HEK293 (cell line): ENCODE results near the gene ADGRB3.

Experiments
- CTCF ChIA-PET: fragments of 350-600 bp; formaldehyde crosslinking; extraction: SDS; loops from one replicate; lab custom pipeline; 2021; ENCODE audit warnings: antibody characterized with exemption; lab: Yijun Ruan, JAX
- POLR2A ChIA-PET: fragments of 300-600 bp; formaldehyde crosslinking; extraction: SDS; loops from one replicate; lab custom pipeline; 2020; ENCODE audit warnings: antibody characterized with exemption, inconsistent platforms; lab: Yijun Ruan, JAX
- H3K27ac ChIP-seq: fragments of 200-500 bp; sonication (Bioruptor generic); 2 replicates; pipeline ENCODE4 v1.5.1; 2014; ENCODE audit warnings: low read depth, low read length, control low read depth, inconsistent platforms; ENCODE audit errors: extremely low read depth
- H3K36me3 ChIP-seq, 2 experiments: fragments of 200-500 bp in 1 of 2; sonication (Bioruptor generic) in 1 of 2; 1 replicate in 1 of 2; 2 replicates in 1 of 2; pipeline ENCODE4 v1.5.1; 2014 to 2017; ENCODE audit warnings: inconsistent platforms in 2 of 2, low read length in 2 of 2; ENCODE audit not compliant: control insufficient read depth in 2 of 2, insufficient read depth in 1 of 2
- H3K4me1 ChIP-seq: fragments of 200-500 bp; sonication (Bioruptor generic); 2 replicates; pipeline ENCODE4 v1.5.1; 2014; ENCODE audit warnings: mild to moderate bottlenecking, low read length, inconsistent platforms; ENCODE audit not compliant: control insufficient read depth, insufficient read depth
- H3K4me3 ChIP-seq: 2 replicates; pipeline ENCODE4 v1.5.1; 2011; ENCODE audit warnings: low read depth, mild to moderate bottlenecking, control low read depth, low read length, moderate library complexity
- H3K9me3 ChIP-seq: fragments of 200-500 bp; sonication (Bioruptor generic); 2 replicates; pipeline ENCODE4 v1.5.1; 2014; ENCODE audit warnings: low read depth, low read length, inconsistent platforms; ENCODE audit not compliant: control insufficient read depth, insufficient read depth
- KLF7 ChIP-seq: fragments of 450-650 bp; formaldehyde crosslinking; IDR thresholded peaks from 2 replicates; pipeline ENCODE4 v1.5.1; 2016; ENCODE audit warnings: missing biosample characterization, missing genetic modification characterization, borderline replicate concordance
- MEIS1 ChIP-seq: sonication (generic); formaldehyde crosslinking; IDR thresholded peaks from 2 replicates; pipeline ENCODE4 v1.8.1; 2022; ENCODE audit warnings: missing genetic modification reagents, mild to moderate bottlenecking, borderline replicate concordance
- PATZ1 ChIP-seq: fragments of 450-650 bp; formaldehyde crosslinking; IDR thresholded peaks from 2 replicates; pipeline ENCODE4 v1.5.1; 2016; ENCODE audit warnings: missing biosample characterization, missing genetic modification characterization
- YY2 ChIP-seq: fragments of 450-650 bp; formaldehyde crosslinking; IDR thresholded peaks from 2 replicates; pipeline ENCODE4 v1.5.1; 2016; ENCODE audit warnings: missing biosample characterization, missing genetic modification characterization
- ZBTB20 ChIP-seq: fragments of 450-650 bp; formaldehyde crosslinking; IDR thresholded peaks from 2 replicates; pipeline ENCODE4 v1.5.1; 2016; ENCODE audit warnings: missing biosample characterization, missing genetic modification characterization
- ZFP41 ChIP-seq: fragments of 450-650 bp; formaldehyde crosslinking; IDR thresholded peaks from 2 replicates; pipeline ENCODE4 v1.5.1; 2016; ENCODE audit warnings: missing biosample characterization, missing genetic modification characterization, borderline replicate concordance
- ZNF112 ChIP-seq: fragments of 450-650 bp; formaldehyde crosslinking; IDR thresholded peaks from 2 replicates; pipeline ENCODE4 v1.5.0; 2017; ENCODE audit warnings: missing biosample characterization, missing genetic modification characterization
- ZNF132 ChIP-seq: fragments of 450-650 bp; formaldehyde crosslinking; IDR thresholded peaks from 2 replicates; pipeline ENCODE4 v1.5.1; 2017; ENCODE audit warnings: missing biosample characterization, missing genetic modification characterization, borderline replicate concordance
- ZNF133 ChIP-seq: fragments of 450-650 bp; formaldehyde crosslinking; IDR thresholded peaks from 2 replicates; pipeline ENCODE4 v1.5.1; 2016; ENCODE audit warnings: missing biosample characterization, missing genetic modification characterization
- ZNF211 ChIP-seq: fragments of 450-650 bp; formaldehyde crosslinking; IDR thresholded peaks from 2 replicates; pipeline ENCODE4 v1.5.1; 2016; ENCODE audit warnings: low read depth, missing biosample characterization, missing genetic modification characterization
- ZNF426 ChIP-seq: fragments of 450-650 bp; formaldehyde crosslinking; IDR thresholded peaks from 2 replicates; pipeline ENCODE4 v1.5.1; 2017; ENCODE audit warnings: missing biosample characterization, missing genetic modification characterization, mild to moderate bottlenecking, inconsistent platforms, moderate library complexity
- ZNF621 ChIP-seq: fragments of 450-650 bp; formaldehyde crosslinking; IDR thresholded peaks from 2 replicates; pipeline ENCODE4 v1.5.1; 2017; ENCODE audit warnings: missing biosample characterization, missing genetic modification characterization
- ZNF629 ChIP-seq: fragments of 450-650 bp; formaldehyde crosslinking; IDR thresholded peaks from 2 replicates; pipeline ENCODE4 v1.5.1; 2017; ENCODE audit warnings: missing biosample characterization, missing genetic modification characterization
- ZNF692 ChIP-seq: fragments of 450-650 bp; formaldehyde crosslinking; IDR thresholded peaks from 2 replicates; pipeline ENCODE4 v1.5.1; 2016; ENCODE audit warnings: missing biosample characterization, missing genetic modification characterization
- ZNF701 ChIP-seq: fragments of 450-650 bp; formaldehyde crosslinking; IDR thresholded peaks from 2 replicates; pipeline ENCODE4 v1.5.1; 2016; ENCODE audit warnings: missing biosample characterization, missing genetic modification characterization
- ZNF776 ChIP-seq: fragments of 450-650 bp; formaldehyde crosslinking; IDR thresholded peaks from 2 replicates; pipeline ENCODE4 v1.5.0; 2017; ENCODE audit warnings: missing biosample characterization, missing genetic modification characterization, borderline replicate concordance
- ZNF791 ChIP-seq: fragments of 450-650 bp; formaldehyde crosslinking; IDR thresholded peaks from 2 replicates; pipeline ENCODE4 v1.5.1; 2016; ENCODE audit warnings: missing biosample characterization, missing genetic modification characterization
- ZNF830 ChIP-seq: fragments of 450-650 bp; IDR thresholded peaks from 2 replicates; pipeline ENCODE4 v1.5.0; 2018; ENCODE audit warnings: missing biosample characterization, missing genetic modification characterization, low read depth, mild to moderate bottlenecking, moderate library complexity
- TF ChIP-seq, protein P1 (sequence below): fragments of 450-650 bp; formaldehyde crosslinking; IDR thresholded peaks from 2 replicates; pipeline ENCODE4 v1.5.1; 2016; ENCODE audit warnings: missing biosample characterization, missing genetic modification characterization
- TF ChIP-seq, protein P2 (sequence below): fragments of 450-650 bp; formaldehyde crosslinking; IDR thresholded peaks from 2 replicates; pipeline ENCODE4 v1.5.1; 2016; ENCODE audit warnings: missing biosample characterization, missing genetic modification characterization

The ADGRB3 gene

DNA sequence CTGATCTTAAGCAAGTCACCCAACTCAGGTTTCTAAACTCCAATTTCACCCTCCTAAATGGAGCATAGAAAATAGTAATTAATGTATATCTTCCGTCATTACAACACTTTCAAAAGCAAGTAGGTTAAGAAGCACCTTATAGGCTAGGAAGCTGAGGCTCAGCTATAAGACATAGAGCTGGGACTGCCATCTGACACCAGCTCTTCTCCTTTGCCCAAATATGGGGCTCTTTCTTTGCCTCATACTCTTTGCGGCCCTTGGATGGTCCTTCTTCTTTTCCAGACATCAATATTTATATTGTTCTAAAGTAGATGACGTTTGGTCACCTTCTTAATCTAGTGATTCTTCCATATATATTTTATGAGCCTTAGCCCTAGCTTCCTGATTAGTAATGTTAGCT, 748.5 kb downstream of the ADGRB3 start:
- no peak for TF ChIP-seq ZNF426 (tag by site-specific recombination)
- no peak for TF ChIP-seq ZNF692 (tag by site-specific recombination)
- TF ChIP-seq ZBTB20 (tag by site-specific recombination), result no peak
- TF ChIP-seq, all 188 proteins: peak for 0
- ChIA-PET CTCF (no interaction called here), POLR2A (no interaction called here)
- no peaks in the 10 kb centered on the region for H3K9me3 ChIP-seq
- no peak overlapping the region for H3K4me3 ChIP-seq
- no peaks in the 10 kb centered on the region for H3K36me3 ChIP-seq
- no peak overlapping the region for H3K27ac ChIP-seq
- no peaks in the 10 kb centered on the region for H3K4me1 ChIP-seq

DNA sequence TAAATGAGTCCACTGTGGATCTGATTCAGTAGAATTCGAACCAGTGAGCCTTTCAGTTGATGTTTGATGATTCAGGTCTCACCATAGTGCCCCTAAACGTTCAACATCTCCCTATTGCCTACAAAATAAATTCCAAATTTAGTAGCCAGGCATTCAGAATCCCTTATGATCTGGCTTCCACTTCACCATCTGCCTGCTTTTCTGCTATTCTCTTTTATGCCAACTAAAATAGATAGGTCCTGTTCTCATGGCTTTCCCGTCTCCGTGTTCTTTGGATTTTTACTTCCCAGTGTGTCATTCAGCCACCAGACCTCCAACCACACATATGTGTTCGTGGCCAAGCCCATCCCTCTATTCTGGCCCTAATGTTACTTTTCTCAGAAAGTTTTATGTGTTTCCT, 751.3 kb downstream of the ADGRB3 start:
- Histone ChIP-seq H3K9me3 (no peaks in the 10 kb centered on the region), H3K4me3 (no peak overlapping the region), H3K4me1 (no peaks in the 10 kb centered on the region), H3K27ac (no peak overlapping the region), H3K36me3 (no peaks in the 10 kb centered on the region)
- ChIA-PET POLR2A (no interaction called here), CTCF (interaction anchor here (0.6 kb wide), 1 partner anchor 1498 kb away, joined by 5 read pairs; no protein-coding TSS in a partner anchor)
- TF ChIP-seq ZNF112 (tag by site-specific recombination) (no peak), ZNF776 (tag by site-specific recombination) (no peak), PATZ1 (tag by site-specific recombination) (no peak), MEIS1 (CRISPR knock-in tag) (no peak), ZNF830 (tag by site-specific recombination) (no peak), ZNF701 (no peak)

- Histone ChIP-seq H3K4me3 (no peak overlapping the region), H3K9me3 (no peaks in the 10 kb centered on the region), H3K36me3 (no peaks in the 10 kb centered on the region), H3K4me1 (no peaks in the 10 kb centered on the region), H3K27ac (no peak overlapping the region)
- CTCF ChIA-PET, result no interaction called here
- POLR2A ChIA-PET, result no interaction called here
- TF ChIP-seq ZNF132 (tag by site-specific recombination) (no peak), YY2 (tag by site-specific recombination) (no peak), ZNF621 (tag by site-specific recombination) (no peak), ZFP41 (tag by site-specific recombination) (no peak), ZNF211 (tag by site-specific recombination) (no peak), KLF7 (tag by site-specific recombination) (no peak), ZNF629 (tag by site-specific recombination) (no peak), ZNF133 (tag by site-specific recombination) (no peak), ZNF791 (tag by site-specific recombination) (no peak)
- TF ChIP-seq, protein P1, sequence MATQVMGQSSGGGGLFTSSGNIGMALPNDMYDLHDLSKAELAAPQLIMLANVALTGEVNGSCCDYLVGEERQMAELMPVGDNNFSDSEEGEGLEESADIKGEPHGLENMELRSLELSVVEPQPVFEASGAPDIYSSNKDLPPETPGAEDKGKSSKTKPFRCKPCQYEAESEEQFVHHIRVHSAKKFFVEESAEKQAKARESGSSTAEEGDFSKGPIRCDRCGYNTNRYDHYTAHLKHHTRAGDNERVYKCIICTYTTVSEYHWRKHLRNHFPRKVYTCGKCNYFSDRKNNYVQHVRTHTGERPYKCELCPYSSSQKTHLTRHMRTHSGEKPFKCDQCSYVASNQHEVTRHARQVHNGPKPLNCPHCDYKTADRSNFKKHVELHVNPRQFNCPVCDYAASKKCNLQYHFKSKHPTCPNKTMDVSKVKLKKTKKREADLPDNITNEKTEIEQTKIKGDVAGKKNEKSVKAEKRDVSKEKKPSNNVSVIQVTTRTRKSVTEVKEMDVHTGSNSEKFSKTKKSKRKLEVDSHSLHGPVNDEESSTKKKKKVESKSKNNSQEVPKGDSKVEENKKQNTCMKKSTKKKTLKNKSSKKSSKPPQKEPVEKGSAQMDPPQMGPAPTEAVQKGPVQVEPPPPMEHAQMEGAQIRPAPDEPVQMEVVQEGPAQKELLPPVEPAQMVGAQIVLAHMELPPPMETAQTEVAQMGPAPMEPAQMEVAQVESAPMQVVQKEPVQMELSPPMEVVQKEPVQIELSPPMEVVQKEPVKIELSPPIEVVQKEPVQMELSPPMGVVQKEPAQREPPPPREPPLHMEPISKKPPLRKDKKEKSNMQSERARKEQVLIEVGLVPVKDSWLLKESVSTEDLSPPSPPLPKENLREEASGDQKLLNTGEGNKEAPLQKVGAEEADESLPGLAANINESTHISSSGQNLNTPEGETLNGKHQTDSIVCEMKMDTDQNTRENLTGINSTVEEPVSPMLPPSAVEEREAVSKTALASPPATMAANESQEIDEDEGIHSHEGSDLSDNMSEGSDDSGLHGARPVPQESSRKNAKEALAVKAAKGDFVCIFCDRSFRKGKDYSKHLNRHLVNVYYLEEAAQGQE (tag by site-specific recombination), result no peak
- TF ChIP-seq, protein P2, sequence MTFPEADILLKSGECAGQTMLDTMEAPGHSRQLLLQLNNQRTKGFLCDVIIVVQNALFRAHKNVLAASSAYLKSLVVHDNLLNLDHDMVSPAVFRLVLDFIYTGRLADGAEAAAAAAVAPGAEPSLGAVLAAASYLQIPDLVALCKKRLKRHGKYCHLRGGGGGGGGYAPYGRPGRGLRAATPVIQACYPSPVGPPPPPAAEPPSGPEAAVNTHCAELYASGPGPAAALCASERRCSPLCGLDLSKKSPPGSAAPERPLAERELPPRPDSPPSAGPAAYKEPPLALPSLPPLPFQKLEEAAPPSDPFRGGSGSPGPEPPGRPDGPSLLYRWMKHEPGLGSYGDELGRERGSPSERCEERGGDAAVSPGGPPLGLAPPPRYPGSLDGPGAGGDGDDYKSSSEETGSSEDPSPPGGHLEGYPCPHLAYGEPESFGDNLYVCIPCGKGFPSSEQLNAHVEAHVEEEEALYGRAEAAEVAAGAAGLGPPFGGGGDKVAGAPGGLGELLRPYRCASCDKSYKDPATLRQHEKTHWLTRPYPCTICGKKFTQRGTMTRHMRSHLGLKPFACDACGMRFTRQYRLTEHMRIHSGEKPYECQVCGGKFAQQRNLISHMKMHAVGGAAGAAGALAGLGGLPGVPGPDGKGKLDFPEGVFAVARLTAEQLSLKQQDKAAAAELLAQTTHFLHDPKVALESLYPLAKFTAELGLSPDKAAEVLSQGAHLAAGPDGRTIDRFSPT (tag by site-specific recombination), result no peak
Observed at GRCh38 chr6:69390125-69390524, 755.0 kb downstream of the ADGRB3 start.
